ENCODE data around the gene MPP2.
"Not testable (repeated sequence)": the region's sequence is repeated elsewhere in the genome, so short reads cannot be mapped to it uniquely, and the experiment has no call there.

The MPP2 gene

GRCh38 chr17:43844241-43844640 is 63.1 kb downstream of the MPP2 start:
- DNase-seq: no peak

GRCh38 chr17:43842975-43843325 is 64.4 kb downstream of the MPP2 start:
- DNase-seq: no peak

GRCh38 chr17:43842091-43842974 is 65.0 kb downstream of the MPP2 start:
- not testable (repeated sequence) for DNase-seq

- no peak for DNase-seq
Measured at GRCh38 chr17:43841282-43841681, 66.1 kb downstream of the MPP2 start.

- DNase-seq: no peak
Measured at GRCh38 chr17:43840814-43841213, 66.5 kb downstream of the MPP2 start.

GRCh38 chr17:43839670-43840108 is 67.6 kb downstream of the MPP2 start:
- no peak for DNase-seq

- DNase-seq: no peak
Measured at GRCh38 chr17:43834106-43834505, 73.2 kb downstream of the MPP2 start.

- DNase-seq: peak; percentile 33
Measured at GRCh38 chr17:43832976-43833829, 74.1 kb downstream of the MPP2 start, which contains the start of gene MPP3. Gene MPP3 (minus strand): TSS chr17:43833146. CDS start chr17:43831906, 1,240 bp downstream.

- peak; percentile 11 for DNase-seq
Measured at GRCh38 chr17:43832168-43832975, 75.0 kb downstream of the MPP2 start.

GRCh38 chr17:43831633-43832032 is 75.7 kb downstream of the MPP2 start:
- DNase-seq: no peak

- peak; percentile 33 for DNase-seq
Measured at GRCh38 chr17:43830510-43831140, 76.7 kb downstream of the MPP2 start.

GRCh38 chr17:43829738-43830137 is 77.6 kb downstream of the MPP2 start:
- no peak for DNase-seq

GRCh38 chr17:43827596-43827995 is 79.7 kb downstream of the MPP2 start:
- DNase-seq: no peak

- DNase-seq: no peak
Measured at GRCh38 chr17:43826206-43826605, 81.1 kb downstream of the MPP2 start.

GRCh38 chr17:43825567-43825966 is 81.8 kb downstream of the MPP2 start:
- no peak for DNase-seq

All from inflammatory macrophage treated with lipopolysaccharide for 4 hours (primary cell).